Endodermal cell (in vitro differentiated cells): Measurements from ENCODE around the gene AKR1C8. TPM values are rescaled to one million over a fixed set of nuclear protein-coding genes. Genes with fewer than 3 reads are reported as not detected.
"Not testable (repeated sequence)": the region's sequence is repeated elsewhere in the genome, so short reads cannot be mapped to it uniquely, and the experiment has no call there.

Experiments
- DNase-seq: peaks from one replicate; pipeline ENCODE4 v3.0.0-alpha.2; 2017
- H3K27ac ChIP-seq: 2 replicates; pipeline ENCODE4 v1.5.1; 2013; ENCODE audit warnings: mild to moderate bottlenecking, low read depth, low read length, moderate library complexity
- H3K27me3 ChIP-seq: 2 replicates; pipeline ENCODE4 v1.6.1; 2013; ENCODE audit warnings: mild to moderate bottlenecking, low read length, moderate library complexity; ENCODE audit not compliant: insufficient read depth, control insufficient read depth, poor library complexity, severe bottlenecking
- H3K36me3 ChIP-seq: 2 replicates; pipeline ENCODE4 v1.7.0; 2013; ENCODE audit warnings: mild to moderate bottlenecking, low read length, moderate library complexity; ENCODE audit not compliant: control insufficient read depth, insufficient read depth
- H3K4me1 ChIP-seq: one replicate; pipeline ENCODE4 v1.7.0; 2013; ENCODE audit warnings: low read length; ENCODE audit not compliant: control insufficient read depth, insufficient read depth
- H3K4me3 ChIP-seq: 2 replicates; pipeline ENCODE4 v1.5.1; 2013; ENCODE audit warnings: mild to moderate bottlenecking, low read length, moderate library complexity
- H3K9ac ChIP-seq: 2 replicates; pipeline ENCODE4 v1.6.1; 2013; ENCODE audit warnings: mild to moderate bottlenecking, low read length, moderate library complexity; ENCODE audit not compliant: poor library complexity, severe bottlenecking; ENCODE audit errors: extremely low read depth
- H3K9me3 ChIP-seq: 2 replicates; pipeline ENCODE4 v1.6.1; 2013; ENCODE audit warnings: mild to moderate bottlenecking, low read length, moderate library complexity; ENCODE audit not compliant: control insufficient read depth
- H3K27ac Mint-ChIP-seq: 2 replicates; pipeline ENCODE4 v1.8.0; 2020; ENCODE audit warnings: mixed read lengths
- H3K27me3 Mint-ChIP-seq: 2 replicates; pipeline ENCODE4 v1.8.0; 2021; ENCODE audit warnings: mild to moderate bottlenecking, mixed read lengths; ENCODE audit not compliant: insufficient read depth
- H3K36me3 Mint-ChIP-seq: 2 replicates; pipeline ENCODE4 v1.8.0; 2020; ENCODE audit warnings: low read depth, mixed read lengths
- H3K4me1 Mint-ChIP-seq: 2 replicates; pipeline ENCODE4 v1.8.0; 2020; ENCODE audit warnings: mixed read lengths
- H3K4me3 Mint-ChIP-seq: 2 replicates; pipeline ENCODE4 v1.8.0; 2020; ENCODE audit warnings: mild to moderate bottlenecking, moderate library complexity, mixed read lengths
- H3K9me3 Mint-ChIP-seq: 2 replicates; pipeline ENCODE4 v1.8.0; 2020; ENCODE audit warnings: mild to moderate bottlenecking, mixed read lengths
- CTCF ChIP-seq: fragments of 200-600 bp; sonication (generic); conservative IDR thresholded peaks from 2 replicates; pipeline ENCODE4 v1.5.0; 2021; ENCODE audit warnings: antibody characterized with exemption, mild to moderate bottlenecking
- WGBS, 2 experiments: methylation state at CpG; one replicate each; pipeline versions ENCODE4 v1.1.5 to v1.1.7; 2013; ENCODE audit warnings: missing lambda C conversion rate in 2 of 2, mixed read lengths in 1 of 2; ENCODE audit not compliant: insufficient coverage in 1 of 2, insufficient read length in 1 of 2; 5-methylcytosine and 5-hydroxymethylcytosine counted together
- total RNA-seq, 2 donors: library from RNA; stranded (reverse); fragmentation: NEBNext Ultra II Directional in 1 of 2; extraction: Animal tissue kit (Norgen Biotek cat#: 25700) in 1 of 2; gene quantifications; 2 replicates in 1 of 2; 3 replicates in 1 of 2; pipeline ENCODE4 v1.2.1, GENCODE V29; 2021

Gene AKR1C8
- total RNA-seq, 2 donors from 2014 or later = not detected

- Histone ChIP-seq H3K4me1 (no peaks in the 10 kb centered on the region), H3K36me3 (no peaks in the 10 kb centered on the region), H3K4me3 (no peak overlapping the region), H3K9ac (no peak overlapping the region), H3K9me3 (no peaks in the 10 kb centered on the region), H3K27ac (no peak overlapping the region), H3K27me3 (no peaks in the 10 kb centered on the region)
- H3K36me3 Mint-ChIP-seq = no peaks in the 10 kb centered on the region
- no peaks in the 10 kb centered on the region for H3K27me3 Mint-ChIP-seq
- WGBS, 2 experiments = 93% methylated on average over 8 of the region's 8 CpGs; no CpG with 5 or more reads in 1 of the 2 experiments
- no peak for DNase-seq
- no peak overlapping the region for H3K27ac Mint-ChIP-seq
- peaks cover 11% of the 10 kb centered on the region for H3K9me3 Mint-ChIP-seq
- H3K4me1 Mint-ChIP-seq = no peaks in the 10 kb centered on the region
- H3K4me3 Mint-ChIP-seq = no peak overlapping the region
- TF ChIP-seq CTCF = no peak
Measured at GRCh38 chr10:5229019-5229418, 44.1 kb upstream of the AKR1C8 start.

GRCh38 chr10:5222942-5223341, 38.0 kb upstream of the AKR1C8 start:
- H3K27ac Mint-ChIP-seq, H3K9ac ChIP-seq, H3K4me1 Mint-ChIP-seq, H3K27me3 Mint-ChIP-seq, H3K4me1 ChIP-seq, H3K9me3 ChIP-seq, H3K4me3 Mint-ChIP-seq, DNase-seq, H3K27me3 ChIP-seq, H3K36me3 Mint-ChIP-seq, H3K4me3 ChIP-seq, H3K36me3 ChIP-seq, H3K27ac ChIP-seq: not testable (repeated sequence)
- H3K9me3 Mint-ChIP-seq = peaks cover 30% of the 10 kb centered on the region
- 80 to 100% methylated on average over 3 to 6 of the region's 7 CpGs for WGBS, 2 experiments

- Mint-ChIP-seq H3K9me3 (peaks cover 30% of the 10 kb centered on the region), H3K4me1 (no peaks in the 10 kb centered on the region), H3K36me3 (peaks cover 4% of the 10 kb centered on the region), H3K4me3 (no peak overlapping the region), H3K27ac (no peak overlapping the region), H3K27me3 (no peaks in the 10 kb centered on the region)
- no peak for TF ChIP-seq CTCF
- 85 to 90% methylated on average over 2 to 3 of the region's 3 CpGs for WGBS, 2 experiments
- Histone ChIP-seq H3K9ac (no peak overlapping the region), H3K36me3 (no peaks in the 10 kb centered on the region), H3K4me3 (no peak overlapping the region), H3K4me1 (no peaks in the 10 kb centered on the region), H3K9me3 (no peaks in the 10 kb centered on the region), H3K27me3 (no peaks in the 10 kb centered on the region), H3K27ac (no peak overlapping the region)
- DNase-seq = no peak
Measured at GRCh38 chr10:5219262-5219661, 34.3 kb upstream of the AKR1C8 start.

- H3K27me3 ChIP-seq = no peaks in the 10 kb centered on the region
- H3K27ac ChIP-seq = no peak overlapping the region
- no peak overlapping the region for H3K4me3 Mint-ChIP-seq
- TF ChIP-seq CTCF = no peak
- no peak overlapping the region for H3K9ac ChIP-seq
- no peaks in the 10 kb centered on the region for H3K36me3 ChIP-seq
- H3K4me1 Mint-ChIP-seq = no peaks in the 10 kb centered on the region
- WGBS, 2 experiments = 50 to 67% methylated on average over 1 to 2 of the region's 2 CpGs
- no peaks in the 10 kb centered on the region for H3K4me1 ChIP-seq
- no peaks in the 10 kb centered on the region for H3K27me3 Mint-ChIP-seq
- H3K4me3 ChIP-seq = no peak overlapping the region
- no peak for DNase-seq
- peaks cover 15% of the 10 kb centered on the region for H3K9me3 Mint-ChIP-seq
- H3K27ac Mint-ChIP-seq = no peak overlapping the region
- no peaks in the 10 kb centered on the region for H3K36me3 Mint-ChIP-seq
- H3K9me3 ChIP-seq = peaks cover 4% of the 10 kb centered on the region
Measured at GRCh38 chr10:5216801-5217200, 31.9 kb upstream of the AKR1C8 start.
